Duodenal mucosa (tissue), 2 donors: ENCODE data around the gene ACAP3.
"Not testable (repeated sequence)": the region's sequence is repeated elsewhere in the genome, so short reads cannot be mapped to it uniquely, and the experiment has no call there.

ENCODE experiments used
- H3K27ac ChIP-seq: one replicate; pipeline ENCODE4 v1.7.0; 2013; ENCODE audit warnings: low read depth, low read length
- H3K27me3 ChIP-seq, 2 donors: one replicate each; pipeline ENCODE4 v1.7.0; 2013; ENCODE audit warnings: low read length in 2 of 2, control low read depth in 1 of 2; ENCODE audit not compliant: insufficient read depth in 2 of 2, control insufficient read depth in 1 of 2
- H3K36me3 ChIP-seq, 2 donors: one replicate each; pipeline ENCODE4 v1.7.0; 2013; ENCODE audit warnings: low read length in 2 of 2, control low read depth in 1 of 2; ENCODE audit not compliant: insufficient read depth in 2 of 2, control insufficient read depth in 1 of 2
- H3K4me1 ChIP-seq, 2 donors: one replicate each; pipeline ENCODE4 v1.7.0; 2013; ENCODE audit warnings: low read length in 2 of 2, control low read depth in 1 of 2; ENCODE audit not compliant: insufficient read depth in 2 of 2, control insufficient read depth in 1 of 2
- H3K4me3 ChIP-seq, 2 donors: one replicate each; pipeline ENCODE4 v1.7.0; 2013; ENCODE audit warnings: low read length in 2 of 2, low read depth in 1 of 2
- H3K9ac ChIP-seq, 2 donors: one replicate each; pipeline ENCODE4 v1.7.0; 2013; ENCODE audit warnings: low read length in 2 of 2, low read depth in 1 of 2
- H3K9me3 ChIP-seq, 2 donors: one replicate each; pipeline ENCODE4 v1.7.0; 2013; ENCODE audit warnings: low read length in 2 of 2, control low read depth in 1 of 2; ENCODE audit not compliant: control insufficient read depth in 1 of 2

Gene ACAP3

DNA sequence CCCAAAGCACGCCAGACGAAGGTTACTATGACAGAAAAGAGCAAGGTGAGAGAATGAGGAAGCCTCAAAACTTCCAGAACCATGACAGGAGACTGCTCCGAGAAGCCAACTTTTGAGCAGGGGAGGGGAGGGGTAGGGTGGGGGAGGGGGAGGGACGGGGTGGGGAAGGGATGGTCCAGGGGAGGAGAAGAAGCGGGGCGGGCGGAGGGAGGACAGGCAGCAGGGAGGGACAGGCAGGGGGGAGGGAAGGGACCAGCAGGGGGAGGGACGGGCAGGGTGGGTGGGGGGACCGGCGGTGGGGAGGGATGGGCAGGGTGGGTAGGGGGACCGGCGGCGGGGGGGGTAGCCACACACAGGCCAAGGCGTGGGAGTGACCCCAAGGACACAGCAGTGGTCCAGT is 14.7 kb upstream of the ACAP3 start:
- Histone ChIP-seq H3K9ac (no peak overlapping the region), H3K27ac (no peak overlapping the region), H3K4me3 (no peak overlapping the region), H3K9me3 (no peaks in the 10 kb centered on the region), H3K4me1 (peaks cover 18 to 29% of the 10 kb centered on the region in 2 donors), H3K36me3 (peaks cover 11 to 30% of the 10 kb centered on the region in 2 donors), H3K27me3 (no peaks in the 10 kb centered on the region)

DNA sequence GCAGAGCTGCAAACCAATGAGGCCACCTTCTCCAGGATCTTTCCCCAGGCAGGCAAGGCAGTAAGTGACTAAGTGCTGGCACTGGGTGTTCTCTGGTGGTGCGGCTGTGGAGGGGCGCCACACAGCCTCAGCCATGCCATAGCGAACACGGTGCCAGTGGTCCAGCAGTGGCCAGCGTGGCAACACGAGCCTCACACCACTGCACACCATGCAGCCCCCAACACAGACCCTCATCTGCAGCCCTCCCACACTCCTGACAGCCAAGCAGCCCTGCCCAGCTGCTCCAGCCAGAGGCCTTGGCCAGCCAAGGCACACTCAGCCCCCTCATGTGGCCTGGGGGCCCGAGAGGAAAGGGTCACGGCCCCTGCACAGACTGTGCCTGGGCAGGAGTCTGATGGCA is 13.7 kb upstream of the ACAP3 start:
- peaks cover 17 to 28% of the 10 kb centered on the region in 2 donors for H3K4me1 ChIP-seq
- H3K9me3 ChIP-seq = no peaks in the 10 kb centered on the region
- H3K4me3 ChIP-seq = no peak overlapping the region
- no peak overlapping the region for H3K27ac ChIP-seq
- no peaks in the 10 kb centered on the region for H3K27me3 ChIP-seq
- H3K36me3 ChIP-seq = peaks cover 11 to 24% of the 10 kb centered on the region in 2 donors
- no peak overlapping the region for H3K9ac ChIP-seq

DNA sequence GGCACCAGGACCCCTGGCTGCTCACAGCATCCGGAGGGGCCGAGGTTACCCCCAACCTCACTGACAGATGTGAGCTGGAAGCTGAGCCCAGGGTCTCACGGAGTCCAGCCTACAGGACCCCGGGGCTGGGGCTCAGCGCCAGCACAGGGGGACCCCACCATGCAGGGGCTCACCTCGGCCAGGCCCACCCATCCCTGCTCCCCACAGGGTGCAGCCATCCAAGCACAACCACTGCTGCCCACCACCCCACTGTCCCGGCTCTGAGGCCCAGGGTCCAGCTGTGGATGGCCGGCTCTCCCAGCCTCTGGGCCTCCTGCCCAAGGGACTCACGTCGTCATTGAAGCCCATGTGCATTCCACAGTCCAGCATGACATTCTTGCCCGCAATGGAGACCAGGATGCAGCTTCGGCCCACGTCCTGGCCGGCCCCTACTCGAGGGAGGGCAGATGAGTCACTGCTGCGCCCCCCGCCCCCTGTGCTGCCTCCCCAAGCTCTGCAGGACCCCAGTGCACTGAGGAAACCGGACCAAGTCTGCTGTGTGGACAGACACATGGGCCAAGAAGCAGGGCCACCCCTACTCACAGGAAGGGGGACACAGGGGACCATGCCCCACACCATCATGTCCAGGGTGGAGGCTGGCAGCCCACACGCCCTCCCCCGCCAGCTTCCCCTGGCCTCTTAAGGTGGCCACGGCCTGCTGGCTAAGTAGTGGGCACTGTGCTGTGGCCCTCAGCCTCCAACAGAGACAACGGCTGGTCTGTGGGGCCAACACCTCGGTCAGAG is 13.1 kb upstream of the ACAP3 start:
- H3K4me1 ChIP-seq = peaks cover 11 to 21% of the 10 kb centered on the region in 2 donors

DNA sequence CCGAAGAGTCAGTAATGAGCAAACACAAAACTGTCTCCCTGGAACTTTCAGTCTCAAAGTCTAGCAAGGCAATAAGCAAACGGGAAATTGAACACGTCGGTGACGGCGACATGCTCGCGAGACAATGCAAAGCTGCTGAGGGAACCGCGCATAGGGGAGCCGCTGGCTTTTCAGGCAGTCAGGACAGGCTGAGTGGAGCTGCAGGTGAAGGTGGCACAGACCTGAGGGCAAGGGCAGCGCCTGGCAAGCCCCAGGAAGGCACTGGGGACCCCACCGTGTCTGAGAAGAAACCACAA is 11.9 kb upstream of the ACAP3 start:
- no peak overlapping the region for H3K4me3 ChIP-seq
- peaks cover 18 to 32% of the 10 kb centered on the region in 2 donors for H3K36me3 ChIP-seq
- no peak overlapping the region for H3K27ac ChIP-seq
- no peaks in the 10 kb centered on the region for H3K27me3 ChIP-seq
- no peaks in the 10 kb centered on the region for H3K9me3 ChIP-seq
- H3K4me1 ChIP-seq = peaks cover 5 to 12% of the 10 kb centered on the region in 2 donors
- H3K9ac ChIP-seq = no peak overlapping the region

More for the DNA sequence above, 13.1 kb upstream of the ACAP3 start:
- Histone ChIP-seq H3K9me3 (no peaks in the 10 kb centered on the region), H3K27me3 (no peaks in the 10 kb centered on the region), H3K4me3 (no peak overlapping the region), H3K9ac (no peak overlapping the region), H3K27ac (no peak overlapping the region), H3K36me3 (peaks cover 10 to 25% of the 10 kb centered on the region in 2 donors)

DNA sequence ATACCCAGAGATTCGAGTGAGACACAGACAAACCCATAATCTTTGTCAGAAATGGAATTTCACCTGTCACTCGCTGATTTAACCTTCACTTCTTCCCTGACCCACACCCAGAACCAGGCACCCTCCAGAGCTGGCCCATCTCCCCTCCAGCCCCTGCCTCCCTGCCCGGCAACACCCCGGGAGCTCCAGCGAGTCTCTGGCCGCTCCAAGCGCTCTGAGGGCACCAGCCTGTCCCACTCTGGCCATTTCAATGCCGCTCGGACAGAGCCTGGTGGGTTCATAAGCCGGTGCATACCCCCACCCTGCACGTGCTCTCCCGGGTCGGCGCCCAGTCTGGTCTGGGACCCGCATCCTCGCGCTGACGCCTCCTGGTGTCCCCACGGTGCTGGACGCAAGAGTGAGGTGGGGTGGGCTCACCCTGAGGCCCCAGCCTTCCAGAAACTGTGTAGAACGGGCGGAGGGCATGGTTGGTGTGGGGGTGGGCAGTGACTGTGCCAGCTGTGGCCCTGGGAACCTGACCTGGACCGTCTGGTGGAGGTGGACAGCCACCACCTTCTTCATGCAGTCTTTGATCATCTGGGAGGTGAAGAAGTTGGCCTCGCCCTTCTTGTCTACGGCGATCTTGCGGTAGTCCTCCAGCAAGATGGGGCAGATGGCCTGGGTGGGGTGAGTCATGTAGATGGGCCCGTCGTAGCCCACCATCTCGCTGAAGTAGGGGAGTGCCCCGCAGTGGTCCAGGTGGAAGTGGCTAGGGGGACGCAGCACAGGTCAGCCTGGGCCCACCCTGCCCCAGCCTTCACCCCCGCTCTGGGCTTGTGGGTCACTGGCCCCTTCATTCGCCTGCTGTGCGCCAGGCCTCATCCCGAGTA is 11.3 kb upstream of the ACAP3 start:
- no peaks in the 10 kb centered on the region for H3K9me3 ChIP-seq
- H3K36me3 ChIP-seq = peaks cover 23 to 38% of the 10 kb centered on the region in 2 donors
- H3K27me3 ChIP-seq = no peaks in the 10 kb centered on the region
- H3K4me1 ChIP-seq = peaks cover 5 to 12% of the 10 kb centered on the region in 2 donors
- peak overlapping the region; percentile 42 for H3K27ac ChIP-seq
- H3K9ac ChIP-seq = no peak overlapping the region
- H3K4me3 ChIP-seq = no peak overlapping the region

DNA sequence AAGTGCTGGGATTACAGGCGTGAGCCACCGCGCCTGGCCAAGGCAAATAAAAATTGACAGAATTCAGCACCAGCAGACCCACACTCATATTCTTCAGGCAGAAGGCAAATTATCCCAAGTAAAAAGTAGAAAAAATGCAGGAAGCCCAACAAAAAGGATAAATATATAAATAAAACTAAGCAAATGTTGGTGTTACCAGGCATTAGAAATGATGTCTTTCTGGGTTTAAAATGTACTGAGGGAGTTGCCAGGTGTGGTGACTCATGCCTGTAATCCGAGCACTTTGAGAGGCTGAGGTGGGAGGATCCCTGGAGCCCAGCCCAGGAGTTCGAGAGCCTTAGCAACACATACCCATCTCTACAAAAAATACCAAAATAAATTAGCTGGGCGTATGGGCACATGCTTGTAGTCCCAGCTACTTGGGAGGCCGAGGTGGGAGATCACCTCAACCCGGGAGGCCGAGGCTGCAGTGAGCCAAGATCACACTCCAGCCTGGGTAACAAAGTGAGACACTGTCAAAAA is 10.5 kb upstream of the ACAP3 start:
- peaks cover 23 to 46% of the 10 kb centered on the region in 2 donors for H3K36me3 ChIP-seq
- H3K4me1 ChIP-seq = peaks cover 4 to 7% of the 10 kb centered on the region in 2 donors
- H3K27me3 ChIP-seq = no peaks in the 10 kb centered on the region
- no peak overlapping the region for H3K4me3 ChIP-seq
- no peak overlapping the region for H3K27ac ChIP-seq
- H3K9me3 ChIP-seq = no peaks in the 10 kb centered on the region
- H3K9ac ChIP-seq = no peak overlapping the region

DNA sequence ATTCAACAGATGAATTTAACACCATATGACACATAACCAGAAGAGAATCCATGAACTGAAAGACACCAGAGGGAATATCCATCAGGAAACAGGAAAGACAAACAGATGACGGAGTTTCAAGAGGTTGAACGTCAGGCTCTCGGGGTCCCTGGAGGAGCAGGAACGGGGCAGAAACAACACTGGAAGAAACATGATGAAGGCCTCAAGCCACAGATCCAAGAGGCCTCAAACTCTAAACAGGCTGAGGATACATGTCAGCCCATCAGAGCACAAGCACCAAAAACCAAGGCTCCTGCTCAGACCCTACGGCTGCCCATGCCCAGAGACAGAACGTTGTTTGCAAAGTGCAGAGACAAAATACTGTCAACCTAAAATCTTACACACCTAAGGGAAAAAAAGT is 9.7 kb upstream of the ACAP3 start:
- peaks cover 0 to 2% of the 10 kb centered on the region in 2 donors for H3K4me1 ChIP-seq
- H3K9ac ChIP-seq = no peak overlapping the region
- H3K27ac ChIP-seq = no peak overlapping the region
- no peak overlapping the region for H3K4me3 ChIP-seq
- no peaks in the 10 kb centered on the region for H3K9me3 ChIP-seq
- H3K36me3 ChIP-seq = peaks cover 23 to 54% of the 10 kb centered on the region in 2 donors
- H3K27me3 ChIP-seq = no peaks in the 10 kb centered on the region

DNA sequence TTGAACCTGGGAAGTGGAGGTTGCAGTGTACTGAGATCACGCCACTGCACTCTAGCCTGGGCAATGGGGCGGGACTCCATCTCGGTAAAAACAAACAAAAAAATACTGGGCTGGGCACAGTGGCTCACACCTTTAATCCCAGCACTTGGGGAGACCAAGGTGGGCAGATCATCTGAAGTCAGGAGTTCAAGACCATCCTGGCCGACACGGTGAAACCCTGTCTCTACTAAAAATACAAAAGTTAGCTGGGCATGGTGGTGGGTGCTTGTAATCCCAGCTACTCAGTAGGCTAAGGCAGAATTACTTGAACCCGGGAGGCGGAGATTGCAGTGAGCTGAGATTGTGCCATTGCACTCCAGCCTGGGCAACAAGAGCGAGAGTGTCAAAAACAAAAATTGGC is 8.5 kb upstream of the ACAP3 start:
- not testable (repeated sequence) for H3K9me3 ChIP-seq, H3K4me3 ChIP-seq, H3K9ac ChIP-seq, H3K27ac ChIP-seq, H3K27me3 ChIP-seq, H3K4me1 ChIP-seq
- peaks cover 27 to 60% of the 10 kb centered on the region in 2 donors for H3K36me3 ChIP-seq

DNA sequence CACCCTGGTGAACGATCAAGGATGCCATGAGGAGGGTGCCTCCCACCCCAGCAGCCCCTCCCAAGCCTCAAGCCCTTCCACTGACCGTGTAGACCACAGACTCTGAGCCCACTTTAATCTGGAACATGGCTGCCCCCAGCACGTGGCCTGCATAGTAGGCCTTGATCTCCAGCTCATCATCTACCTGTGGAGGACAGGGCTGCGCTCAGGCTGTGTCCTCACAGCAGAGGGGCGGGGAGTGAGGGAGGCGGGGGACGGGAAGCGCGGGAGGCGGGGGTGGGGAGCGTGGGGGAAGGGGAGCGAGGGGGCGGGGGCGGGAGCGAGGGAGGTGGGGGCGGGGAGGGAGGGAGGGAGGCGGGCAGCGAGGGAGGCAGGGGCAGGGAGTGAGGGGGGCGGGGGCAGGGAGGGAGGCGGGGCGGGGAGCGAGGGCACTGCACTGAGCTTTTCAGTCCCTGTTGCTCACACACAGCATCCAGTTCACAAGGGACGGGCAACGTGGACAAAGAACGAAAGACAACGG is 7.8 kb upstream of the ACAP3 start:
- Histone ChIP-seq H3K9me3 (no peaks in the 10 kb centered on the region), H3K4me1 (peaks cover 0 to 2% of the 10 kb centered on the region in 2 donors), H3K36me3 (peaks cover 27 to 64% of the 10 kb centered on the region in 2 donors), H3K4me3 (no peak overlapping the region), H3K27me3 (no peaks in the 10 kb centered on the region), H3K9ac (no peak overlapping the region), H3K27ac (no peak overlapping the region)
